ENCODE data around the gene GATA5. TPM values are rescaled to one million over a fixed set of nuclear protein-coding genes. Genes with fewer than 3 reads are reported as not detected.
A peak's percentile ranks its signal among the peaks of the same experiment; 100 is the strongest.

GATA5 gene, protein sequence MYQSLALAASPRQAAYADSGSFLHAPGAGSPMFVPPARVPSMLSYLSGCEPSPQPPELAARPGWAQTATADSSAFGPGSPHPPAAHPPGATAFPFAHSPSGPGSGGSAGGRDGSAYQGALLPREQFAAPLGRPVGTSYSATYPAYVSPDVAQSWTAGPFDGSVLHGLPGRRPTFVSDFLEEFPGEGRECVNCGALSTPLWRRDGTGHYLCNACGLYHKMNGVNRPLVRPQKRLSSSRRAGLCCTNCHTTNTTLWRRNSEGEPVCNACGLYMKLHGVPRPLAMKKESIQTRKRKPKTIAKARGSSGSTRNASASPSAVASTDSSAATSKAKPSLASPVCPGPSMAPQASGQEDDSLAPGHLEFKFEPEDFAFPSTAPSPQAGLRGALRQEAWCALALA
- total RNA-seq (ENCODE audit: insufficient read depth, low replicate concordance) = 0.48 TPM

DNA sequence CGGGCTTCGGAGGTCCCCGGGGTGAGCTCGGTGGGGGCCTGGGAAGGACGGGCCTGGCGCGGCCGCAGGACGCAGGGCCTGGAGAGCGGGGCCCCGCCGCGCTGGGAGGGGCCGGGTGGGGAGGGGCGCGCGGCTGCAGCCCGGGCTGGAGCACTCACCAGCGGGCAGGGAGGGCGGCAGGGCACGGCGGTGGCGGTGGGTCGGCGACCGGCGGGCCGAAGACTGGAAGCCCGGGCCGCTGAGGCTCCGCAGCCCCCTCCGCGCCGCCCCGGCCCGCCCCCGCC lies at the start of gene GATA5:
Gene GATA5, minus strand, starts transcription at position 224 of the 284 bp plus-strand sequence. CDS start 474 bp downstream, outside the sequence.
- no peak for DNase-seq (ENCODE audit: low spot score)

DNA sequence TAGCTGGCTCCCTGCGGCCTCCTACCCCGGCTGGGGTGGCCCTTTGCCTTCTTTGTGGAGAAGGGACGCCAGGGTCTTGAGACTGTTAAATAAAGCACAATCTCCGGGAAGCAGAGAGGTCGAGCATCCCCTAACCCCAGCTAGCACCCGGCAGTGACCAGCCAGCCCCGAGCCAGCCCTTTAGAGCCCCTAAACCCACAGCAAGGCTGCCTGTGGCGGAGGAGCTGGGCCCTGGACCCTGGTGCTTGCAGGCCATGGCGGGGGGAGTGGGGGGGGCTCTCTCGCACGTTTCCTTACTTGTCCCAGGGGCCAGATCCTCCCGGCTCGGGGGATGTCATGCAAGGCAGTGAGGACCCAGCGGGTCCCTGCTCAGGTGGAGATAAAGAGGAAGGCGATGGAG lies 49.2 kb upstream of the GATA5 start:
- DNase-seq (ENCODE audit: low spot score) = no peak

DNA sequence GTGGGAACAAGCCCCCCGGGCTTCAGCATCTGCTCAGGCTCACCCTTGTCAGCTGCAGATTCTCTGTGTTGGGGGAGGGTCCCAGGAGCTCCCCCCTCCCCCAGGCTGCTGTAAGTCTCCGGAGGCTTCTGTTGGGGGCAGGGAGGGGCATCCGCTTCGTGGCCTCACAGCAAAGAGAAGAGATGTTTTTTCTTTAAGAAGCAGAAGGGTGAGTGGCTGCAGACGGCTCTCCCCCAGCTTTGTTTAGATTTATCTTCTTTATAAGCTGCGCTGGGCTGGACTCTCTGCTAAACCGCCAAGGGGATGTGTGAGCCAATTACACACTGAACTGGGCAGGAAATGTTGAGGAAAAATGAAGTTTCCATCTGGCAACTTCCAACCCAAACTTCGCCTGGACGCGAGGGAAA lies 48.7 kb upstream of the GATA5 start:
- DNase-seq (ENCODE audit: low spot score) = peak; percentile 87

DNA sequence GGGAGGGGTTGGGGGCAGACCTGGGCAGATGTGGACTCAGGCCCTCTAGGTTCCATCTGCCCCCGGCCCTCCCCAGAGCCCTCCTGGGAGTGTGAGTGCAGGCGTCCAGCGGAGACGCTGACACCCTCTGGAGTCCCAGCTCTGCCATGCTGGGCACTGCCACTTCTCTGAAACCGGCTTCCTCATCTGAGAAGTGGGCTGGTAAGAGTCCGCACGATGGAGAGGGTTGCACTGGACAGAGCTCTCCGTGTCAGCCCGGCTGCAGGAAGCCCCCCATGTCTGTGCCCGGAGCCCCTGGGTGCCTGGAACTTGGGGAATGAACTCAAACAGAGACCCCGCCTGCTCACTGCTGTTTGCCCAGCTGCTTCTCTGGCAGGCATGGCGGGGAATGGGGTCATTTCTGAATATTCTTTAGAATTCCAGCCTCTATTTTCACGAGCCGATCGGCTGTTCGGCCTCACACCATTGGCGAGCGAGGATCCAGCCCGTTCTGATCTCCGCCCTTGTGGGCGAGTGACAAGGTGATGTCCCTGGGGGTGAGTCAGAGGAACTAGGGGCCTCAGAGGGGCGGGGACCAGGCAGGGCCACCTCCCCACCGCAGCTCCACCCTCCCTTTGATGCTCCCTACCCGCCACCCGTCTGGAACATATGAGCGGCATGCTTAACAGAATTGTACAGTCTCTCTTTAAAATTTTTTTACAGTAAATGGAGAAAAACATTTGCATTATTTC lies 47.8 kb upstream of the GATA5 start:
- DNase-seq (ENCODE audit: low spot score) = peak; percentile 86

DNA sequence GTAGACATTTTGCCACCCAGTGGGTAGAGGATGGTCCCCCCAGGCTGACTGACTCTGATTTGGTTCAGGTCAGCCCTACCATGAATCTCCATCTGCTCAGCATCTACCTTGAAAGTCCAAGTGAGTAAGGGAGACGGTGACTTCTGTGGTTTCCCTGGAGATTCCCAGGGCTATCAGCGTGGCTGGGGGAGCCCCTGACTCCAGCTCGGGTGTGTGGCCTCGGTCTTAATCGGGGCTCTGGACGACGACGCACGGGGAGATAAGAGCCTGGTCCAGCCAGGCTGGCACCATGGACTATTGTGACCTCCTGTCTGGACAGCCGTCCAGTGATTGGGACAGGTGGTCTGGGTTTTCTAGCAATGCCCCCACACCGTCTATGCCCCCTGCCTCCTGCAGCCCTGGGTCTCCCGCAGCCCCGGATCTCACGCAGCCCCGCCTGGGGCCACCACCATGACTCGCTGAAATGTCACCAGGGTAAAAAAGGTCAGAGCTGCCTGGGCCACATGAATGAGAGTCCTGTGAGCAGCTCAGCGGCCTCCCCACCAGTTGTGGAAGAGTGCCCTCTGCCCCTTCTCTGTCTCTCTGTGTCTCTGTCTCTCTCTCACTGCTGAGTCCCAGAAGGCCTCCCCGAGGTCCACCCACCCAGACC lies 47.1 kb upstream of the GATA5 start:
- no peak for DNase-seq (ENCODE audit: low spot score)

DNA sequence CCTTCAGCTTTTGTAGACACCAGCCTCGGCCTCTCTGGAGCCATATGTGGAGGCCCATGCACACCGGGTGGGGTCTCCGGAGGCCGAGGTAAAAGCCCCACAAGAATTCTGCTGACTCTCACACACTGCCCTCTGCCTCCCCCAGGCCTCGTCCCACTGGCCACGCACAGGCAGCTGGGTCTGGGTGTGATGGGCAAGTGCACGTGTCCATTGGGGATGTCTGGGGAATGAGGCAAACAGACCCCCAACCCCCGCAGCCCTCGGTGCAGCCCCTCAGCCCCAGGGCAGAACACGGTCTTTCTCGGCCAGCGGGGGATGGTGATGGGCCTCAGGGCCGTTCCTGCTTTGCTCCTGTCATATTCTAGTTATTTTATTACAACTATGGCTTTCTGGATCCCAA lies 44.0 kb upstream of the GATA5 start:
- DNase-seq (ENCODE audit: low spot score) = no peak

DNA sequence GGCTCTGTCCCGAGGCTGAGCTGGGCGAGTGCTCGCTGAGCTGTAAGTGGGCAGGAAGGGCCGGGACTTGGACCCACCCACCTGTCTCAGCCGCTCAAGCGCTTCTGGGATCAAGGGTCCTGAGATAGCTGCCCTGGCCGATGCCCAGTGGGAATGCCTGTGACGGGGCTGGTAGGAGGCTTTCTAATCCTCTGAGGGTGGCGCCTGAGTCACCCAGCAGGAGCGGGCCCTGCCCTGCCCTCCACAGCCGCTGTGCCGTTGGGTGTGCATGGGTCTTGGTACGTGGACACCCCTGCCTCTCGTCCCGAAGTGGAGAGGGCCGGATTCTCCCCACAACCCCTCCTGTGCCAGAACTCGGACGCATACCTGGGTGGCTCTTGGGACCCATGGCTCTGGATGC lies 43.1 kb upstream of the GATA5 start:
- no peak for DNase-seq (ENCODE audit: low spot score)

DNA sequence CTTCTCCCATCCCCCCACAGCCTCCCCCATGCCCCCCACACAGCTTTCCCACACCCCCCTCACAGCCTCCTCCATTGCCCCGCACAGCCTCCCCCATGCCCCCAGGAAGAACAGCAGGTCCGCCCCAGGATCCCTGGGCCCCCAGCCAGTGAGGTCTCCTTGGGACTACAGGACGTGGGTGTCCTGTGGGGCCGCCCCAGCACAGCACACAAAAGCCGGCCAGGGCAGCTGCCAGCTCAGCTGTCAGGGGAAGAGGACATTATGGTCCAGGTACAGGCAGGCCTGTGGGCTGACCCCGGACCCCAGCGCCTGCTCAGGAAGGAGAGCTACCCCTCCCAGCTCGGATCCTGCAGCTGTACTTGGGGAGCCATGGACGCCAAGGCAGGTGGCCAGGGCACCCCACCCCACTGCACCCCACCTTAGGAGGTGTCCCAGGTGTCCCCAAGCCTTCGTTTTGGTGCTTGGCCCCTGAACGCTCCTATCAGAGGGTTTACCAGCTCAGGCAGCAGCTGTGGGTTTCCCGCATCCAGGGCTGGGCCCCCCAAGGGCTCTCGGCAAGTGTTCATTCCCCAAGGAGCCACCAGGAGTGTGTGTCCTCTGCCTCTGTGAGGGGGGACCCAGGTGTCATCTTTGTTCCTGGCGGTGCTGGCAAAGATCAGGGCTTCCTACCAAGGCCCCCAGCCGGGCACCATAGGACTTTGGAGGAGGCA lies 42.3 kb upstream of the GATA5 start:
- no peak for DNase-seq (ENCODE audit: low spot score)

DNA sequence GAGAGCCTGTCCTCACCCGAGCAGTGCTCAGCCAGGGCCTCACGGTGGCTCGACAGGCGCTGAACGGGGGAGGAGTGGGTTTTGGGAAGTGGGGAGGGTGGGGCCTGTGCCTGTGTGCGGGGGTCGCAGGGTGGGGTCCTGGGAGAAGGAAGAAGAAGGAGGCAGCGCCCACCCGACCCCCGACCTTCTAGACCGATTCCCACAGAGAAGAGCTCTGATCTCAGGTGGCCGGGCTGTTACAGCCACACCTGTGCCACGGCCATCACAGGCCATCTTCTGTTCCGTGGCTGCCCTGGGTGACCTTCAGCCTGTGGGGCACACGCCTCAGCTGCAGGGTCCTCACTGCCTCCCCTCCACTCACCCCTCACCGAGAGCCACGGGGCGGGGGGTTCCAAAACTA lies 41.4 kb upstream of the GATA5 start:
- no peak for DNase-seq (ENCODE audit: low spot score)

DNA sequence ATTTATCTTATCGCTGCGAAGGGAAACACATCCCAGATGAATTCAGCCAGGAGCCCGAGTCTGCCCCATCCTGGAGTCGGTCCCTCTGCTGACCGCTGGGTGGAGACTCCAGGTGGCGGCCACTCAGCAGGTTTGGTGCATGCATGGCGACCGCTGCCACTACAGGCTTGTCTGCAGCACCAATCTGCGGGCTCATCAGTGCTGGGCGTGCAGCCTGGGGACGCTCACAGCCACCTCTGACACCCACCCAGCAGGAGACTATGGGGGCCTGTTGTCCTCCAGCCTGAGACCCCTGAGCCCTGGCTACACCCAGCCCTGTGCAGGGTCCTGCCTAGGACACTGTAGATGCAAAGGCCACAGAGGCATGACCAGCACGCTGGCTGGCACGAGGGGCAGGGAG lies 40.5 kb upstream of the GATA5 start:
- DNase-seq (ENCODE audit: low spot score) = no peak

DNA sequence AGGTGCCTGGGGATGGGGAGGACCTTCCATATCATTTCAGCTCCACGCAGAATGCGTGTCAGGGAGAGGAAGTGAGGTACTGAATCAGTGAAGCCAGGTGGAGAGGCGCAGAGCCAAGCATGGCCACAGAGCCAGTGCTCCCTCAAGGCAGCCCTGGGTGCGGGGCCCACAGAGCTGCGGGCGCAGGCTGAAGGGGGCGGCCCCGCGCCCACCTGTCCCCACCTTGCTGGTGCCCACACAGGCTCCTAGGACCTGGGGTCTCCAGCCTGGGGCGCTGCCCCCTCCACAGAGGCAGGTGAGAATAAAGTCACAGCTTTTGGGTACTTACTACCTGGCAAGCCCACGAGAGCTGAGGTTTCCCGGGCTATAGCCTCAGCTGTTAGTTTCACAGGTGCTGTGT lies 40.0 kb upstream of the GATA5 start:
- DNase-seq (ENCODE audit: low spot score) = no peak

DNA sequence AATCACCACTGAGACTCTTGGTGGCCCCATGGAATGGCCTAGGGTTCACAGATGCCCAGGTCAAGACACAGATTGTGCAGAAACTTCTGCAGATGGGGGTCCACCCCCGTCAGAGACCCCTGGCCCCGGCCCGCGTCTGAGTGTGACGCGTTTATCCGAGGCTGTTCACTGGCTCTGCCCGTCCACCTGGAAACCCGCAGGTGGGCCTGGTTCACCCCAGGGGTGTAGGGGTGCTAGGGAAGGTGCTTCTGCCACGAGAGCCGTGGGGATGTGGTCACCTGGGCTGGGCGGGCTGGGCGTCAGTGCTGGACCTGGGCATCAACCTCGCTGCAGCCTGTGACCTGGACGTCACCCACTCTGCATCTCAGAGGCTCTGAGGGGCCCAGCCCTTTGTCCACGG lies 39.5 kb upstream of the GATA5 start:
- no peak for DNase-seq (ENCODE audit: low spot score)

DNA sequence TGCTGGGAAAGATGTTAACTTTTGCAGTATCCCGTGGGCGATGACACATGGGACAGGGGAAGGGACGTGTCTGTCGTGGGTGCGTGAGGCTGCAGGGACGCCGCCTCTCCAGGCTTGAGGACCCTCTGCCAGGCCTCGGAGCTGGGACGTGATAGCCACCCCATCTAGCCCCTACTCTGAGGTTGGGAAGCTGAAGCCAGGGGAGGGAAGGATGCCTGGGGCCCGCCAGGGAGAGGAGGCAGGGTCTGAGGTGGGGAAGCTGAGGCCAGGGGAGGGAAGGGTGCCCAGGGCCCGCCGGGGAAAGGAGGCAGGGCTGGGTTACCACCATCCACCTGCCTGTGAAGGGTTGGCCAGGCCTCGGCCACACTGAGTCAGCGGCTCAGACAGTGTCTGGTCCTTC lies 38.2 kb upstream of the GATA5 start:
- DNase-seq (ENCODE audit: low spot score) = no peak

DNA sequence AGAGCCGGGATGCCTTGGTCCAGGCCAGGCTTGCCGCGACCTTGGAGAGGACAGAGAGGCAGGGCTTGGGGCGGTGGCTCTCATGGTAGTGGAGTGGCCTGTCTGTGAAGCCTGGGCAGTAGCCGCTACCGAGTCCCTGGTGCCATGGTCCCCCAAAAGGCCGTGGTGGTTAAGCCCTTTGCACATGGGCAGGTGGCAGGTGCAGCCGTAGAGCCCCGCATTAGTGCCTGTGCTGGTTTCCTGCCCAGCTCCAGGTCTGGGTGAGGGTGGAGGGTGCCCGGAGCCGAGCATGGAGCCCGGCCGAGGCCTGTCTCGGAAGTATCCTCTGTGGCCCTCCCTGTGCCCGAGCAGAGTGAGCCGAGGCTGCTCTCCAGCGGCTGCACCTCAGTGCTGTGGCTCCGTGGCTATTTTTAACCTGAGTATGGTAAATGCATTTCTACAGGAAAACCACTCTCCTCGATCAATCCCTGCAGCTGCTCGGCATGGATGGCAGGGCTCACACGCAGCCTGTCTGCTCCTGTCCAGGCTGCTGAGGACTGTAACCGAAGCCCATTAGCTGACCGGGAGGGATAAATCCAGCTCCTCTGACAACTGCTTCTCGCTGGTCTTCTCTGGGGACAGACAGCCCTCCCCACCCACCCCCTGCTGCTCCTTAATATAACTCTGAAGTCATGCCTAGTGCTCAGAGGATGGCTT lies 36.3 kb upstream of the GATA5 start:
- no peak for DNase-seq (ENCODE audit: low spot score)

DNA sequence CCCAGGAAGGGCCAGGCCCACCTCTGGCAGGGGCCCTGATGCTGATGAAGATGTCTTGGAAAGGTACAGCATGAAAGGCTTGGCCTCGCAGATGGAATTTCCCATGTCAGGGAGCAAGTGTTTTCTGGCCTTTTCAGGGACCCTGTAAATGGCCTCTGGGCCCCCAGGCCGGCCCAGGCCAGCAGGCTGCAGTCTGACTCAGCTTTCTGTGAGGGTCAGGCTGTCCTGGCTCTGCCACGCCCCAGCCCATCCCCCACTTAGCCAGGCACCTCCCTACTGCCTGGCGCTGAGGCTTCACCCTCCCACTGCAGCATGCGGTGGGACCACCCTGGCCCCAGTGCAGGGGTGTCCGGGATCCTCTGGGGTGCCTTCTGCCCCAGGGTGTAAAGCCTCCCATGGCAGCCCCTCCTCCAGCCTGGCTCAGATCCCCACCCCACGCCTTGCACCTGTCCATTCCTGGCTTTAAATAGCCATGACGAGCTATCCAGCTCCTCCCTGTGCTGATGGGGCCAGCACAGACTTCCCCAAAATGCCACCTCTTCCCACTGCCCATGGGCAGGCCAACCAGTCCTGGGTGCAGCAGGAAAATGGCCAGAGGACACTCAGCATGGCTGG lies 35.6 kb upstream of the GATA5 start:
- DNase-seq (ENCODE audit: low spot score) = no peak

DNA sequence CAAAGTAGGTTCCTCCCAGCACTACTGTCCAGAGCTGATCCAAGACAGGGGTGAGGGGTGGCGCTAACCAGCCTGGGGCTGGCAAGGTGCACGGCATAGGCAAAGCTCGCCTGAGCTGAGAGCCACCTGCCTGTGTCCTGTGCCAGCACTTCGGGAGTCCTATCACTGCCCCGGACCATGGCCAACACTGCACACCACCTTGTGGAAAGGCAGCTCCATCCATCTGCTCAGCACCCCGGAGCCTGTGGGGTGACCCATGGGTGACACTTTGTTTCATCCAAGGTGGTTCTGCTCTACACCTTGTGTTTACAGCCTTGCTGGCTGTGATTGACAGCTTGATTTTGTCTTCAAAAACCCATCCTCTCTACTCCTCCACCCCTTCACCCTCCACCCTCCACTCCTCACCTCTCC lies 32.9 kb upstream of the GATA5 start:
- no peak for DNase-seq (ENCODE audit: low spot score)

DNA sequence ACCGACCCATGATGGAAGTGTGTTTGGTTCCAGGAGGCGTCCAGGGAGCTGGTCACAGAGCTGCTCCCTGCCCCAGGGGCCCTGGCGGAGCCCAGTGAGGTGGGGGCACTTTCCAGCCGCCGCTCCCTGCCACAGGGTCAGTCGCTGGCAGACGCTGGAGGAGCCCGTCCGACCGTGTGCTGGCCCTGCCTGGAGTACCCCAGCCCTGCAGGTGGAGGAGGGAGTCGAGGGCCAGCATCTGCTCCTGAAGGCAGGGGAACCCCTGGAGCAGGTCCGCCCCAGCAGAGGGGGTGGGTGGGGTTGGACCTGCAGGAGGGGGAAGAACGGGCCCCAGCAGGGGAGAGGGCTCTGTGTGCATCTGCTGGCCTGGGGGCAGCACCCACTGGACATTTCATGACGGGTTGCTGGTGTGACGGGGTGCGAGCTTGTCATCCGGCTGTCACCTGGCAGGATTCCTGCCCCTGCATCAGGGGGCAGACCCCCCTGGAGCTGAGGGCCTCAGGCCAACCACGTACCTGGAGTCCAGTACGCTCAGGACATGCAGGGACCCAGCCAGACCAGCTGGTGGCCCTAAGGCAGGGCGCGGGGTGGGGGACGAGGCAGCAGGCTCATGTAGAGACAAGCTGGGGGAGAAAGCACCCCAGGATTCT lies 32.3 kb upstream of the GATA5 start:
- no peak for DNase-seq (ENCODE audit: low spot score)

DNA sequence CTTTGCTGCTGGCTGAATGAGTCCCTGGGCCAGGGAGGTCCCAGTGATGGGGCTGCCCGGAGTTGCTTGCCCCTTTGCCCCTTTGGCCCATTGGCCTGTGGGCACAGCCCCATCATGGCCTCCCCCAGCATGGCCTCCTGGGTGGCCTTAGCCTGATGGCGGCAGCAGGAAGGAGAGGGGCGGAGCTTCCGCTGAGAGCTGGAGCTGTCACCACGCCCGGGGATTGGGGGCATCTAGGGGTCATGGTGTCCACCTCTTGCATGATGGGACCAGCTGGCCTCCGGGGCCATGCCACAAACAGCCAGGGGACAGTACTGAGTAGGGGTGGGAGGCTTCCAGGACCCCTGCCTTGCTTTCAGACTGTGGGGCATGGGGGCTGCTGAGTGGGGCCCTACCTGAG lies 31.5 kb upstream of the GATA5 start:
- no peak for DNase-seq (ENCODE audit: low spot score)

DNA sequence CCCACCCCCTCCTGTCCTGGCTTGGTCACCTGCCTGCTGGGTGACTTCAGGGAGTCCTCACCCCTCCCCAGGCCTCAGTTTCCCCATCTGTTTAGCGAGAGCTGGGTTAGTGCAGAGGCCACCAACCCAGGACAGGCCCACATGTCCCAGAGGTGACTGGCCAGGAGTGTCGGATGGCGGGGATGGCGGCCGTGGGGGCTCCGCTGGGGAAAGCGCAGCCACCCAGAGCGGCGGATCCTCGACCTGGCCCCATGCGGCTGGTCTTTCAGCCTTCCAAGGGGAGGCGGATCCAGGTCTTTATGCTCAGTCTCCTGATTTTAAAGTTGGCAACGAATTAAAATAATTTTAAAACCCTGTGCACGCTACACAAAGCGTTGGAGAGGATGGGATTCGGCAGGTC lies 31.0 kb upstream of the GATA5 start:
- no peak for DNase-seq (ENCODE audit: low spot score)

DNA sequence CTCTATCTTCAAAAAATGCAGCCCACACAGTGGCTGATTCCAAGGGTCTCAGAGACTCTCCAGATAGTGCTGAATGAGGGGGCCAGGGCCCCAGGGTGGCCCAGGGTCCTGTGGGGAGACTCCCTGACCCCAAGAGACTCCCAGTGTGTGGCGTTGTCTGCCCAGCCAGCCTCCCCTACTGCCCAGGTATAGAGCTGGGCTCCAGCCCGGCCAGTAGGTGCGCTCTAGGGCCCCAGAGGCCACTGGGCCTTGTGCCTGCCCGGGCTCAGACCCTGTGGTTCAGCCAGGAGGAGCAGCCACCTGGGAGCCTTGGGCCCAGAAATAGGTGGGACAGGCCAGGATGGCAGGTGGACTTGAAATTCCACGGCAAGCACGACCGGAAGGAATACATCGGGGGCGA lies 30.3 kb upstream of the GATA5 start:
- DNase-seq (ENCODE audit: low spot score) = no peak
